Heart left ventricle (tissue), 13 donors: Measurements from ENCODE around the gene AFAP1L2.

Experiments
- POLR2A ChIP-seq, 2 donors: fragments of 450-650 bp; IDR thresholded peaks; one replicate each; pipeline ENCODE4 v1.6.1; 2017; ENCODE audit warnings: antibody characterized with exemption in 2 of 2, mild to moderate bottlenecking in 2 of 2, moderate library complexity in 2 of 2
- TF ChIP-seq, protein P1 (sequence below), 12 donors: fragments of 200-600 bp; sonication (generic) in 4 of 12; IDR thresholded peaks; one replicate each; pipeline versions ENCODE4 v1.5.0 to v1.8.0; 2018 to 2022; ENCODE audit warnings: antibody characterized with exemption in 12 of 12, mild to moderate bottlenecking in 5 of 12
- donor health status: ischemic (EF 13 %, LVEDD 7.1; RV severe dilation, severe dysfunction).
- donor health status: DM: no; HTN: yes; CAD: no.
- donor health status: DM: no; HTN: no; CAD: no.
- donor health status: ischemic (EF 25% LVEDD 6.9; RV normal size, moderate dysfunction).
- donor health status: ischemic (EF 25% LVEDD 5.7; RV mildly dilated, moderate dysfunction).
- donor health status: ischemic (EF 35%, LVEDD 5.7; RV mildly dilated, moderate dysfunction).
- donor health status: nonischemic (EF 11% LVEDD 7.7; RV severe dilation, severe dysfunction).
- donor health status: DM: yes; HTN: yes; CAD: no.
- donor health status: PGD.
- donor health status: ischemic (EF 29% LVEDD 5.4; RV normal size, mild dysfunction).
- donor health status: nonischemic (EF 23%, LVEDD 6.1; RV moderate dilation, normal function).

DNA sequence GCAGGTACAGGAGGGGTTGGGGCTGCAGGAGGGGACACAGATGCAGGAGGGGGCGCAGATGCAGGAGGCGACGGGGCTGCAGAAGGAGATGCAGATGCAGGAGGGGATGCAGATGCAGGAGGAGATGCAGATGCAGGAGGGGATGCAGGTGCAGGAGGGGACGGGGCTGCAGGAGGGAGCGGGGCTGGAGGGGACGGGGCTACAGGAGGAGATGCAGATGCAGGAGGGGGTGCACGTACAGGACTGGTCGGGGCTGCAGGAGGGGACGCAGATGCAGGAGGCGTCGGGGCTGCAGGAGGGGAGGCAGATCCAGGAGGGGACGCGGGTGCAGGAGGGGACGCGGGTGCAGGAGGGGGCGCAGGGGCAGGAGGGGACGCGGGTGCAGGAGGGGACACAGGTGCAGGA is 98.8 kb downstream of the AFAP1L2 start:
- TF ChIP-seq, protein P1, sequence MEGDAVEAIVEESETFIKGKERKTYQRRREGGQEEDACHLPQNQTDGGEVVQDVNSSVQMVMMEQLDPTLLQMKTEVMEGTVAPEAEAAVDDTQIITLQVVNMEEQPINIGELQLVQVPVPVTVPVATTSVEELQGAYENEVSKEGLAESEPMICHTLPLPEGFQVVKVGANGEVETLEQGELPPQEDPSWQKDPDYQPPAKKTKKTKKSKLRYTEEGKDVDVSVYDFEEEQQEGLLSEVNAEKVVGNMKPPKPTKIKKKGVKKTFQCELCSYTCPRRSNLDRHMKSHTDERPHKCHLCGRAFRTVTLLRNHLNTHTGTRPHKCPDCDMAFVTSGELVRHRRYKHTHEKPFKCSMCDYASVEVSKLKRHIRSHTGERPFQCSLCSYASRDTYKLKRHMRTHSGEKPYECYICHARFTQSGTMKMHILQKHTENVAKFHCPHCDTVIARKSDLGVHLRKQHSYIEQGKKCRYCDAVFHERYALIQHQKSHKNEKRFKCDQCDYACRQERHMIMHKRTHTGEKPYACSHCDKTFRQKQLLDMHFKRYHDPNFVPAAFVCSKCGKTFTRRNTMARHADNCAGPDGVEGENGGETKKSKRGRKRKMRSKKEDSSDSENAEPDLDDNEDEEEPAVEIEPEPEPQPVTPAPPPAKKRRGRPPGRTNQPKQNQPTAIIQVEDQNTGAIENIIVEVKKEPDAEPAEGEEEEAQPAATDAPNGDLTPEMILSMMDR (IDR thresholded peaks at IDR 0.05) = no peak
- no peak for TF ChIP-seq POLR2A (IDR thresholded peaks at IDR 0.05)
